Mesothelial cell of epicardium (in vitro differentiated cells): Measurements from ENCODE around the gene TAF7L. TPM values are rescaled to one million over a fixed set of nuclear protein-coding genes. Genes with fewer than 3 reads are reported as not detected.

Source experiments
- DNase-seq, 2 experiments: peaks; one replicate each; pipeline ENCODE4 v3.0.0; 2021; ENCODE audit warnings: low spot score in 2 of 2; ENCODE audit not compliant: unreplicated experiment in 2 of 2
- H3K27ac Mint-ChIP-seq: 2 replicates; pipeline ENCODE4 v1.8.0; 2021; ENCODE audit warnings: mixed read lengths
- H3K27me3 Mint-ChIP-seq: 2 replicates; pipeline ENCODE4 v1.8.0; 2021; ENCODE audit warnings: low read depth, mixed read lengths
- H3K36me3 Mint-ChIP-seq: 2 replicates; pipeline ENCODE4 v1.8.0; 2021; ENCODE audit warnings: mixed read lengths
- H3K4me1 Mint-ChIP-seq: 2 replicates; pipeline ENCODE4 v1.8.0; 2021; ENCODE audit warnings: mixed read lengths
- H3K4me3 Mint-ChIP-seq: 2 replicates; pipeline ENCODE4 v1.8.0; 2021; ENCODE audit warnings: mild to moderate bottlenecking, moderate library complexity, mixed read lengths
- H3K9me3 Mint-ChIP-seq: 2 replicates; pipeline ENCODE4 v1.8.0; 2021; ENCODE audit warnings: mixed read lengths
- CTCF ChIP-seq: fragments of 200-600 bp; sonication (generic); IDR thresholded peaks from one replicate; pipeline ENCODE4 v1.5.0; 2021; ENCODE audit warnings: antibody characterized with exemption; ENCODE audit not compliant: unreplicated experiment
- total RNA-seq: library from RNA; stranded (reverse); gene quantifications from 3 replicates; pipeline ENCODE4 v1.2.1, GENCODE V29; 2021

Gene TAF7L
- total RNA-seq, 1 donor from 2014 or later: 0.36 TPM

DNA sequence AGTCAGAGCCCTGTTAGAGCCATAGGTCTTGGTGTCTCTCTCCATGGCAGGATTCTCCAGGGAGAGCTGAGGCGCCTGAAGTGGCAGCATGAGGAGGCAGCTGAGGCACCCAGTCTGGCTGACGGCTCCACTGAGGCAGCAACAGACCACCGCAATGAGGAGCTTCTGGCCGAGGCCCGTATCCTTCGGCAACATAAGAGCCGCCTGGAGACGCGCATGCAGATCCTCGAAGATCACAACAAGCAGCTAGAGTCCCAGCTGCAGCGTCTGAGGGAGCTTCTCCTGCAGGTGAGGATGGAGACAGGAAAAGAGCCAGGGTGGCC lies 32.9 kb downstream of the TAF7L start:
- Mint-ChIP-seq H3K27ac (no peak overlapping the region), H3K9me3 (peaks cover 8% of the 10 kb centered on the region), H3K4me1 (no peaks in the 10 kb centered on the region), H3K4me3 (no peak overlapping the region), H3K36me3 (no peaks in the 10 kb centered on the region), H3K27me3 (no peaks in the 10 kb centered on the region)
- TF ChIP-seq CTCF: no peak
- DNase-seq: no peak

GRCh38 chrX:101257448-101258258 lies 33.5 kb downstream of the TAF7L start:
- Mint-ChIP-seq H3K4me1 (no peaks in the 10 kb centered on the region), H3K27ac (no peak overlapping the region), H3K9me3 (peaks cover 7% of the 10 kb centered on the region), H3K36me3 (no peaks in the 10 kb centered on the region), H3K4me3 (no peak overlapping the region), H3K27me3 (no peaks in the 10 kb centered on the region)
- DNase-seq: no peak
- TF ChIP-seq CTCF: no peak

GRCh38 chrX:101252634-101253033 lies 38.5 kb downstream of the TAF7L start:
- H3K9me3 Mint-ChIP-seq: peaks cover 10% of the 10 kb centered on the region
- H3K36me3 Mint-ChIP-seq: no peaks in the 10 kb centered on the region
- H3K4me3 Mint-ChIP-seq: no peak overlapping the region
- DNase-seq: no peak
- no peak for TF ChIP-seq CTCF
- H3K27me3 Mint-ChIP-seq: no peaks in the 10 kb centered on the region
- no peak overlapping the region for H3K27ac Mint-ChIP-seq
- no peaks in the 10 kb centered on the region for H3K4me1 Mint-ChIP-seq

- no peak for TF ChIP-seq CTCF
- DNase-seq: no peak
- H3K4me3 Mint-ChIP-seq: no peak overlapping the region
- H3K27me3 Mint-ChIP-seq: no peaks in the 10 kb centered on the region
- H3K27ac Mint-ChIP-seq: no peak overlapping the region
- H3K4me1 Mint-ChIP-seq: peaks cover 10% of the 10 kb centered on the region
- no peaks in the 10 kb centered on the region for H3K36me3 Mint-ChIP-seq
- peaks cover 30% of the 10 kb centered on the region for H3K9me3 Mint-ChIP-seq
These were observed 49.6 kb downstream of the TAF7L start for GRCh38 chrX:101241531-101241930.

DNA sequence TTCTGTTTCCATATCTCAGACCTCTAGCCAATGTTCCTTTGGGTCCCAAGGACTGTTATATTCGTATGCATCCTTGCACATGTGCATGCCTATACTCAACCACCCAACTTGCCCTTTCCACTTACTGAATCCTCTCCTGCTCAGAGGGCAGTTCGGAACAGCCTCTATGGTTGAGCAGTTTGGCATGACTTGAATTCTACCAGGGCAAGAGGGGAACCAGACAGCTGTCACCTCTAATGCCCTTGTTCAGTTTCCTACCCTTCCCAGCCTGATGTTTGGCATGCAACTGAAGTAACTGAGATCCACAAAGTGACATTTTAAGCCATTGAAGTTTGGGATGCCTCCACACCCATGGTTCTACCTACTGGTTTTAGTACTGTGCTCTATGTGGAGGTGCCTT lies 54.1 kb downstream of the TAF7L start:
- TF ChIP-seq CTCF: no peak
- DNase-seq: no peak
- H3K4me3 Mint-ChIP-seq: no peak overlapping the region
- H3K36me3 Mint-ChIP-seq: no peaks in the 10 kb centered on the region
- H3K27me3 Mint-ChIP-seq: no peaks in the 10 kb centered on the region
- H3K4me1 Mint-ChIP-seq: peaks cover 16% of the 10 kb centered on the region
- no peak overlapping the region for H3K27ac Mint-ChIP-seq
- peaks cover 19% of the 10 kb centered on the region for H3K9me3 Mint-ChIP-seq

GRCh38 chrX:101232316-101232715 lies 58.8 kb downstream of the TAF7L start:
- peaks cover 24% of the 10 kb centered on the region for H3K9me3 Mint-ChIP-seq
- H3K27me3 Mint-ChIP-seq: no peaks in the 10 kb centered on the region
- no peak overlapping the region for H3K4me3 Mint-ChIP-seq
- H3K27ac Mint-ChIP-seq: no peak overlapping the region
- no peak for DNase-seq
- H3K4me1 Mint-ChIP-seq: peaks cover 14% of the 10 kb centered on the region
- no peak for TF ChIP-seq CTCF
- no peaks in the 10 kb centered on the region for H3K36me3 Mint-ChIP-seq
